Fibroblast of the aortic adventitia (primary cell): Measurements from ENCODE around the gene MRPS5. TPM values are rescaled to one million over a fixed set of nuclear protein-coding genes. Genes with fewer than 3 reads are reported as not detected.

Source experiments
- DNase-seq: peaks from one replicate; pipeline ENCODE4 v3.0.0-alpha.2; 2010; ENCODE audit warnings: low read depth
- H3K4me3 ChIP-seq: 2 replicates; pipeline ENCODE4 v1.5.1; 2011; ENCODE audit warnings: low read depth, mild to moderate bottlenecking, control low read depth, low read length, moderate library complexity
- total RNA-seq: library from RNA; depleted of rRNA; stranded (reverse); fragments of >200 nt; gene quantifications from 2 replicates; pipeline ENCODE4 v1.2.3, GENCODE V29; 2012; ENCODE audit warnings: low replicate concordance
- TF ChIP-seq, protein P1 (sequence below): IDR thresholded peaks from 2 replicates; pipeline ENCODE4 v1.5.1; 2011; ENCODE audit warnings: mild to moderate bottlenecking, low read length, control low read depth, inconsistent platforms; ENCODE audit not compliant: insufficient read depth

The MRPS5 gene
- total RNA-seq, 1 donor = 30.4 TPM

DNA sequence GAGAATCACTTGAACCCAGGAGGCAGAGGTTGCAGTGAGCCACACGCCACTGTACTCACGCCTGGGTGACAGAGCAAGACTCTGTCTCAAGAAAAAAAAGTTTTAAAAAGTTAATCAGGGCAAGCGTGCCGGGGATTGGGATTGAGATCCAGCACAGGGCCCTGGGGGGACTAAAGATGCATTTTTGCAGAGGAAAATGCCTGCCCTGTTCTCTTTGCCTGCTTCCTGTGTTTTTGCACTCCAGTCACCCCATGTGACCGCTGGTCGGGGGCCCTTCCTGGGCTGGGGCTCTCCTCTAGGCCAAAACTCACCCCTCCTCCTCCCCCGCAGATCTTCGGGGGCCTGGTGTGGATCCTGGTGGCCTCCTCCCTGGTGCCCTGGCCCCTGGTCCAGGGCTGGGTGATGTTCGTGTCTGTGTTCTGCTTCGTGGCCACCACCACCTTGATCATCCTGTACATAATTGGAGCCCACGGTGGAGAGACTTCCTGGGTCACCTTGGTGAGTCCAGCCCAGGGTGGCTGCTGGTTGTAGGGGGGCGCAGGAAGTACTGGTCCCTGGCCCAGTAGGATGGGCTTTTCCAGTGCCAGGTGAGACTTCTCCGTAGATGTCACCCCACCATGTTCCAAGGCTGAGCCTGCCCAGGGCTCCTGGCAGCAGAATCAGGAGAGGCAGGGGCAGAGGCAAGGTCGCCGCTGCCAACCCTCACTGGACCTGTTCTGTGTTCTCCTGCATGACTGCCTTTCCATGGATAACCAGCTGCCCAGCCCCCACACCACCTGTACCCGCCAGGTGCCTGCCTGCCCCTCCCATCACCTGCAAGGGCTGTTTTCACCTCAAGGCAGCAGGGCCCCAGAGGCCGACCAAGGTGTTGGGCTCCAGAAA is 73.7 kb downstream of the MRPS5 start:
- no peak for DNase-seq
- no peak overlapping the region for H3K4me3 ChIP-seq
- TF ChIP-seq, protein P1, sequence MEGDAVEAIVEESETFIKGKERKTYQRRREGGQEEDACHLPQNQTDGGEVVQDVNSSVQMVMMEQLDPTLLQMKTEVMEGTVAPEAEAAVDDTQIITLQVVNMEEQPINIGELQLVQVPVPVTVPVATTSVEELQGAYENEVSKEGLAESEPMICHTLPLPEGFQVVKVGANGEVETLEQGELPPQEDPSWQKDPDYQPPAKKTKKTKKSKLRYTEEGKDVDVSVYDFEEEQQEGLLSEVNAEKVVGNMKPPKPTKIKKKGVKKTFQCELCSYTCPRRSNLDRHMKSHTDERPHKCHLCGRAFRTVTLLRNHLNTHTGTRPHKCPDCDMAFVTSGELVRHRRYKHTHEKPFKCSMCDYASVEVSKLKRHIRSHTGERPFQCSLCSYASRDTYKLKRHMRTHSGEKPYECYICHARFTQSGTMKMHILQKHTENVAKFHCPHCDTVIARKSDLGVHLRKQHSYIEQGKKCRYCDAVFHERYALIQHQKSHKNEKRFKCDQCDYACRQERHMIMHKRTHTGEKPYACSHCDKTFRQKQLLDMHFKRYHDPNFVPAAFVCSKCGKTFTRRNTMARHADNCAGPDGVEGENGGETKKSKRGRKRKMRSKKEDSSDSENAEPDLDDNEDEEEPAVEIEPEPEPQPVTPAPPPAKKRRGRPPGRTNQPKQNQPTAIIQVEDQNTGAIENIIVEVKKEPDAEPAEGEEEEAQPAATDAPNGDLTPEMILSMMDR = no peak

DNA sequence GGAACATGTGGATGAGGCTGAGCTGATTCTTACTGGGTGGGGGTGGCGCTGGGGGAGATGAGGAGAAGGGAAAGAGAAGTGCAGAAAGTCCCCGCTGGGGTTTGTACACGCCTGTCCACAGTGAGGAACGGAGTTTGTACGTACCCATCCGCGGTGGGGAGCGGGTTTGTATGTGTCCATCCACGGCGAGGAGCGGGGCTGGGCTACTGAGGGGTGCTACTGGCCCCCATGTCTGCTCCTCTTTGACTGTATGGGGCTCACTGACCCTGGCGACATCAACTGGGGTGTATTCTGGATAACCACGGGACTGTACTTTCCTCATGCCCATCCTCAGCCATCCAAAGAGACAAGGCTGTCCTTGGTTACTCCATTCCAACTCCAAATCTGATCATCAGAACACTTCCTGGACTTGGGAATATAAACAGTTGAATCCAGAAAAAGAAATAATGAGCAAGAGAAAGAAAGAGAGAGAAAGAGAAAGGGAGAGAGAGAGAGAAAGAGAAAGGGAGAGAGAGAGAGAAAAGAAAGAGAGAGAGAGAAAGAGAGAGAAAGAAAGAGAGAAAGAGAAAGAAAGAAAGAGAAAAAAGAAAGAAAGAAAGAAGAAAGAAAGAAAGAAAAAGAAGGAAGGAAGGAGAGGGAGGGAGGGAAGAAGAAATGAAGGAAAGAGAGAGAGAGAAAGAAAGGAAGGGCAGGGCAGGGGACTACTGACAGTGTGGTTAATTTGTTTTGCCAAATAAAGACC is 75.1 kb downstream of the MRPS5 start:
- no peak for DNase-seq
- no peak overlapping the region for H3K4me3 ChIP-seq
- TF ChIP-seq, protein P1 = no peak

DNA sequence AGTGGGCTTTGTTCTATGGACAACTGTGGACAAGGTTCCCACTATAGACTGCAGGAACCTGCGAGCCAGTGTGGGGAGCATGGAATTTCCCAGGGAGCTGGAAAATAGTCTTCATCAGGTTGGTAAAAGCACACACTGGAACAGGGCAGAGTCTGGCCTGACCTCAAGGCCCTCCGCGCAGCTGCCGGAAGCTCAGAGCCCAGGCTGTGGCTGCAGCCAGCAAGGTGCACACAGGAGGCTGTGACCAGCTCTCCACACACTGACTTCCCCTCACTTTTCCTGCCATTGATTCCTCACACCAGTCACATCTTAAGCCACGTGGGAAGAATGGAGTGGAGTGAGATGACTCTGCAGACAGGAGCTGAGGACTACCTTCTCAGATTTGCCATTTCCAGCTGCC is 77.0 kb downstream of the MRPS5 start:
- TF ChIP-seq, protein P1 = no peak
- no peak for DNase-seq
- no peak overlapping the region for H3K4me3 ChIP-seq

DNA sequence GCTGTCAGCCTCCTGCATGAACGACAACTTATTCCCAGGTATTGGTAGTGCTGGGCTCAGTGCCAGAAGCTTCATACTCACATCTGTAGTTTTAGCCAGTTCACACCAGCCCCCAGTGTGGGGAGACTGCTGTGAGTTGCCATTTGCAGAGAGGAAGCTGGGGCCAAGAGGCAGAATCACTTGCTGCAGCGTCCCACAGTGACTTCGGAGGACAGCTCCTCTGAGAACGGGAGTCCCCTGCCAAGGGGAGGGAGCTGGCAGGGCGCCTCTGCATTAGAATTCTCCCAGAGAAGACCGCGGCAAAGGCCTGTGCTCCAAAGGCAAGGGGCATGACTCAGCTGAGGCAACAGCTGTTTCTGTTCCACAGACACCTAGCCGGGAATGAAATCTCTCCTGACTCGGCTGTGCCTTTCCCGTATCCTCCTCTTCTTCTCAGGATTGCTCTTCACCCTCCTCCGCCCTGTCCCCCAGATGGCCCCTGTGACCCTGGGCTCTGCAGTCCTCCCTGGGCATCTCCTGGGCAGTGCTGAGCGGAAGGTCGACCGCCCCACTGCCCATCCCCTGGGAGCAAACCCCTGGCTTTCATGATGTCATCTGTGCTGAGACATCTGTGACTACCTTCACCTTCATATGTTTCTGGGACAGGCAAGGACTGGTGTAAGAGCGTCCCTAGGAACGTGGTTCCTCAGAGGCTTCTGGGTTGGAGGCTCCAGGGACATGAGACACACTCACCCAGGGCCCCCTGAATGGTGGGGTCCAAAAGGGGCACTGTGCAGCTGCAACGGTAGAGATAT is 78.1 kb downstream of the MRPS5 start:
- peak; percentile 79 for DNase-seq
- TF ChIP-seq, protein P1 = no peak
- no peak overlapping the region for H3K4me3 ChIP-seq

DNA sequence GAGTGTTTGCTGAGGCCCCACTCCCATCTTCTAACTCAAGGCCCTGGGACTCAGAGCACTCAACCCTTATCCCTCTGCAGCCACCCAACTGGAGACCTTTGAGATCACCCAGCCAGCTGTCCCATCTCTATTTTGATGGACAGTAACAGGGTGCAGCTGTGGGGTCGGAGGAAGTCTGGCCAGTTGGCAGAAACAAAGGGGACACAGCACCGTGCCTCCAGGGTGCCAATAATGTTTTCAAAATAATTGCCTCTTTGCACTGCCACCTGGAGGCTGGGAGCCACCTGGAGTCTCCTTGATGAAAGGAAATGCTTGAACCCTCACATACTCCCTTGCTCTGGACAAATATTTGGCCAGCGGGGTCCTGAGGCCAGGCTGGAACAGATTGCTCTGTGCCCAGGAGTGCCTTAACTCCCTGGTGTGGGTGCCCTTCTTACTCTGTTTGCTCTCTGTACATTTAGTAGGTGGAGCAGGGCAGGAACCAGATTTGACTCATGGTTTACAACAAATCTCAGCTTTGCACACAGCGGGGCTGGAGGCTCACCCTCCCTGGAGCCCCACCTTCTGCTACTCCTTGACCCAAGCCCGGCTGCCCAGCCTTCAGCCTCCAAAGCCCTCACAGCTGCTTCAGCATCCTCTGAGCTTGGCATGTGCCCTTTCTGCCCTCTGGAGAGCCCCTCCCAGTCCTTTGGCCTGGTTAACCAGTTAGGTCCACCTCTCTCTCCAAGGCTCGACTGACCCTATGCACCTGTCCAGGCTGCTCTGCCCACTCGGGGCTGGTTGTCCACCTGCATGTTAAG is 78.9 kb downstream of the MRPS5 start:
- H3K4me3 ChIP-seq = no peak overlapping the region
- TF ChIP-seq, protein P1 = no peak
- DNase-seq = no peak
